DOHH2 (cell line): ENCODE data around the gene C2CD2L.

Source experiments
- H3F3A ChIP-seq: fragments of 200-600 bp; sonication (generic), shearing (Covaris generic); 2 replicates; pipeline ENCODE4 v1.6.0; 2016; ENCODE audit warnings: antibody characterized with exemption, mild to moderate bottlenecking; ENCODE audit not compliant: control insufficient read depth, insufficient read depth
- H3K27ac ChIP-seq: fragments of 200-600 bp; sonication (generic); 2 replicates; pipeline ENCODE4 v1.5.1; 2014; ENCODE audit warnings: low read depth, mild to moderate bottlenecking, low read length, moderate library complexity
- H3K27me3 ChIP-seq: fragments of 200-600 bp; sonication (generic); 2 replicates; pipeline ENCODE4 v1.6.1; 2014; ENCODE audit warnings: mild to moderate bottlenecking, low read length, mixed read lengths; ENCODE audit not compliant: control insufficient read depth
- H3K36me3 ChIP-seq: fragments of 200-600 bp; sonication (generic); 2 replicates; pipeline ENCODE4 v1.6.1; 2014; ENCODE audit warnings: mild to moderate bottlenecking, low read length, moderate library complexity, mixed read lengths; ENCODE audit not compliant: control insufficient read depth
- H3K4me1 ChIP-seq: fragments of 200-600 bp; sonication (generic); 2 replicates; pipeline ENCODE4 v1.6.1; 2014; ENCODE audit warnings: mild to moderate bottlenecking, low read length, mixed read lengths; ENCODE audit not compliant: control insufficient read depth
- H3K4me2 ChIP-seq: fragments of 200-600 bp; sonication (generic); 2 replicates; pipeline ENCODE4 v1.6.0; 2014; ENCODE audit warnings: mild to moderate bottlenecking, low read length, moderate library complexity
- H3K4me3 ChIP-seq: fragments of 200-600 bp; sonication (generic); 2 replicates; pipeline ENCODE4 v1.5.1; 2014; ENCODE audit warnings: mild to moderate bottlenecking, low read length, mixed read lengths
- H3K79me2 ChIP-seq: fragments of 200-600 bp; sonication (generic); 2 replicates; pipeline ENCODE4 v1.6.1; 2014; ENCODE audit warnings: mild to moderate bottlenecking, low read length, mixed read lengths; ENCODE audit not compliant: control insufficient read depth
- H3K9me2 ChIP-seq: fragments of 200-600 bp; sonication (generic); replicated peaks from 2 replicates; pipeline ENCODE4 v1.6.1; 2014; ENCODE audit warnings: mild to moderate bottlenecking, low read length, mixed read lengths; ENCODE audit not compliant: control insufficient read depth
- H3K9me3 ChIP-seq: fragments of 200-600 bp; sonication (generic); 2 replicates; pipeline ENCODE4 v1.6.1; 2014; ENCODE audit warnings: antibody characterized with exemption, low read length, mixed read lengths; ENCODE audit not compliant: control insufficient read depth, insufficient read depth
- H4K20me1 ChIP-seq: fragments of 200-600 bp; sonication (generic); 2 replicates; pipeline ENCODE4 v1.6.0; 2014; ENCODE audit warnings: low read depth, mild to moderate bottlenecking, antibody characterized with exemption, low read length, moderate library complexity; ENCODE audit not compliant: control insufficient read depth, insufficient read depth
- EZH2phosphoT487 ChIP-seq: fragments of 200-600 bp; sonication (generic); IDR thresholded peaks from 2 replicates; pipeline ENCODE4 v1.6.1; 2017; ENCODE audit warnings: borderline replicate concordance, mild to moderate bottlenecking, antibody characterized with exemption, low read length, moderate library complexity, mixed read lengths
- TF ChIP-seq, protein P1 (sequence below): fragments of 200-600 bp; sonication (generic); IDR thresholded peaks from one replicate; pipeline ENCODE4 v1.5.1; 2014; ENCODE audit warnings: antibody characterized with exemption, mild to moderate bottlenecking, low read depth, low read length; ENCODE audit not compliant: poor library complexity, severe bottlenecking

The C2CD2L gene

GRCh38 chr11:119091966-119092879 is 14.9 kb upstream of the C2CD2L start:
- no peaks in the 10 kb centered on the region for H3K9me2 ChIP-seq
- H3K27me3 ChIP-seq = no peaks in the 10 kb centered on the region
- peaks cover 47% of the 10 kb centered on the region for H3F3A ChIP-seq
- H3K4me2 ChIP-seq = peak overlapping the region; percentile 90
- H3K4me3 ChIP-seq = peak overlapping the region; percentile 88
- peak overlapping the region; percentile 82 for H3K27ac ChIP-seq
- TF ChIP-seq EZH2phosphoT487 = no peak
- TF ChIP-seq, protein P1, sequence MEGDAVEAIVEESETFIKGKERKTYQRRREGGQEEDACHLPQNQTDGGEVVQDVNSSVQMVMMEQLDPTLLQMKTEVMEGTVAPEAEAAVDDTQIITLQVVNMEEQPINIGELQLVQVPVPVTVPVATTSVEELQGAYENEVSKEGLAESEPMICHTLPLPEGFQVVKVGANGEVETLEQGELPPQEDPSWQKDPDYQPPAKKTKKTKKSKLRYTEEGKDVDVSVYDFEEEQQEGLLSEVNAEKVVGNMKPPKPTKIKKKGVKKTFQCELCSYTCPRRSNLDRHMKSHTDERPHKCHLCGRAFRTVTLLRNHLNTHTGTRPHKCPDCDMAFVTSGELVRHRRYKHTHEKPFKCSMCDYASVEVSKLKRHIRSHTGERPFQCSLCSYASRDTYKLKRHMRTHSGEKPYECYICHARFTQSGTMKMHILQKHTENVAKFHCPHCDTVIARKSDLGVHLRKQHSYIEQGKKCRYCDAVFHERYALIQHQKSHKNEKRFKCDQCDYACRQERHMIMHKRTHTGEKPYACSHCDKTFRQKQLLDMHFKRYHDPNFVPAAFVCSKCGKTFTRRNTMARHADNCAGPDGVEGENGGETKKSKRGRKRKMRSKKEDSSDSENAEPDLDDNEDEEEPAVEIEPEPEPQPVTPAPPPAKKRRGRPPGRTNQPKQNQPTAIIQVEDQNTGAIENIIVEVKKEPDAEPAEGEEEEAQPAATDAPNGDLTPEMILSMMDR = no peak
- peaks cover 17% of the 10 kb centered on the region for H4K20me1 ChIP-seq
- H3K9me3 ChIP-seq = no peaks in the 10 kb centered on the region
- peaks cover 68% of the 10 kb centered on the region for H3K4me1 ChIP-seq
- peaks cover 63% of the 10 kb centered on the region for H3K36me3 ChIP-seq
- H3K79me2 ChIP-seq = peaks cover 52% of the 10 kb centered on the region

GRCh38 chr11:119092880-119093842 is 14.0 kb upstream of the C2CD2L start:
- peak overlapping the region; percentile 88 for H3K4me3 ChIP-seq
- no peaks in the 10 kb centered on the region for H3K9me3 ChIP-seq
- peak overlapping the region; percentile 90 for H3K4me2 ChIP-seq
- H3K27me3 ChIP-seq = no peaks in the 10 kb centered on the region
- H4K20me1 ChIP-seq = peaks cover 17% of the 10 kb centered on the region
- TF ChIP-seq, protein P1 = no peak
- no peak for TF ChIP-seq EZH2phosphoT487
- peaks cover 72% of the 10 kb centered on the region for H3K4me1 ChIP-seq
- H3K9me2 ChIP-seq = no peaks in the 10 kb centered on the region
- H3K79me2 ChIP-seq = peaks cover 56% of the 10 kb centered on the region
- H3K36me3 ChIP-seq = peaks cover 72% of the 10 kb centered on the region
- H3K27ac ChIP-seq = peak overlapping the region; percentile 82
- peaks cover 47% of the 10 kb centered on the region for H3F3A ChIP-seq

GRCh38 chr11:119093942-119094815 is 13.0 kb upstream of the C2CD2L start:
- H3F3A ChIP-seq = peaks cover 51% of the 10 kb centered on the region
- H3K4me3 ChIP-seq = peak overlapping the region; percentile 88
- peaks cover 80% of the 10 kb centered on the region for H3K36me3 ChIP-seq
- H3K27ac ChIP-seq = peak overlapping the region; percentile 82
- H3K27me3 ChIP-seq = no peaks in the 10 kb centered on the region
- H3K4me1 ChIP-seq = peaks cover 79% of the 10 kb centered on the region
- peaks cover 63% of the 10 kb centered on the region for H3K79me2 ChIP-seq
- TF ChIP-seq, protein P1 = no peak
- TF ChIP-seq EZH2phosphoT487 = no peak
- H3K9me2 ChIP-seq = no peaks in the 10 kb centered on the region
- peak overlapping the region; percentile 90 for H3K4me2 ChIP-seq
- H3K9me3 ChIP-seq = no peaks in the 10 kb centered on the region
- peaks cover 17% of the 10 kb centered on the region for H4K20me1 ChIP-seq
